Stimulated activated naive CD8-positive, alpha-beta T cell treated with anti-CD3 and anti-CD28 coated beads, Interleukin-15, Interleukin-2, amounts not matched to agents 100 ng/mL and 50 ng/mL, for 24 hours (primary cell): Measurements from ENCODE around the gene GLB1L.

Experiments used
- H3K27ac Mint-ChIP-seq: one replicate; pipeline ENCODE4 v1.8.0; 2021; ENCODE audit warnings: mild to moderate bottlenecking, mixed read lengths
- H3K27me3 Mint-ChIP-seq: one replicate; pipeline ENCODE4 v1.8.0; 2021; ENCODE audit warnings: mixed read lengths
- H3K36me3 Mint-ChIP-seq: one replicate; pipeline ENCODE4 v1.8.0; 2021; ENCODE audit warnings: low read depth, mixed read lengths
- H3K4me1 Mint-ChIP-seq: one replicate; pipeline ENCODE4 v1.8.0; 2021; ENCODE audit warnings: low read depth, mixed read lengths
- H3K4me3 Mint-ChIP-seq: one replicate; pipeline ENCODE4 v1.8.0; 2021; ENCODE audit warnings: mild to moderate bottlenecking, mixed read lengths
- H3K9me3 Mint-ChIP-seq: one replicate; pipeline ENCODE4 v1.8.0; 2021; ENCODE audit warnings: mixed read lengths

The GLB1L gene

GRCh38 chr2:219285894-219286425, 40.7 kb upstream of the GLB1L start:
- H3K27ac Mint-ChIP-seq = no peak overlapping the region
- no peak overlapping the region for H3K4me3 Mint-ChIP-seq
- H3K27me3 Mint-ChIP-seq = no peaks in the 10 kb centered on the region
- peaks cover 15% of the 10 kb centered on the region for H3K4me1 Mint-ChIP-seq
- H3K9me3 Mint-ChIP-seq = no peaks in the 10 kb centered on the region
- peaks cover 25% of the 10 kb centered on the region for H3K36me3 Mint-ChIP-seq

DNA sequence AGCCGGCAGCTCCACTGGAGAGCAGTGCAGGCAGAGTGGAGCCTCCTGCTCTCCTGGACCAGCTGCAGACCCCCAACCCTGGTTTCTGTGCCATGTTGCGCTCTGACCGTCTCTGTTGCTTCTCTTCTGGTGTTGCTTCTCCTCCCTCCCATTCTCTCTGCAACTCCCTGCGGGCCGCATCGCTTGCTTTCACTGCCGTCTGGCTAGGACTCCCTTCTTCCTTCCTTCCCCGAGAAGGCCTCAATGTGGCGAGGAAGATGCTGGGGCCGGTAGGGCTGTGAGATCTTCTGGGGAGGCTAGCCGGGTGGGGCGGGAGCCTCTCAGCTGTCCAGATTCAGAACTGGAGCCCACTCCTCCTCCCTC, 40.1 kb upstream of the GLB1L start:
- Mint-ChIP-seq H3K4me1 (peaks cover 21% of the 10 kb centered on the region), H3K36me3 (peaks cover 27% of the 10 kb centered on the region), H3K27ac (no peak overlapping the region), H3K27me3 (no peaks in the 10 kb centered on the region), H3K4me3 (no peak overlapping the region), H3K9me3 (no peaks in the 10 kb centered on the region)

DNA sequence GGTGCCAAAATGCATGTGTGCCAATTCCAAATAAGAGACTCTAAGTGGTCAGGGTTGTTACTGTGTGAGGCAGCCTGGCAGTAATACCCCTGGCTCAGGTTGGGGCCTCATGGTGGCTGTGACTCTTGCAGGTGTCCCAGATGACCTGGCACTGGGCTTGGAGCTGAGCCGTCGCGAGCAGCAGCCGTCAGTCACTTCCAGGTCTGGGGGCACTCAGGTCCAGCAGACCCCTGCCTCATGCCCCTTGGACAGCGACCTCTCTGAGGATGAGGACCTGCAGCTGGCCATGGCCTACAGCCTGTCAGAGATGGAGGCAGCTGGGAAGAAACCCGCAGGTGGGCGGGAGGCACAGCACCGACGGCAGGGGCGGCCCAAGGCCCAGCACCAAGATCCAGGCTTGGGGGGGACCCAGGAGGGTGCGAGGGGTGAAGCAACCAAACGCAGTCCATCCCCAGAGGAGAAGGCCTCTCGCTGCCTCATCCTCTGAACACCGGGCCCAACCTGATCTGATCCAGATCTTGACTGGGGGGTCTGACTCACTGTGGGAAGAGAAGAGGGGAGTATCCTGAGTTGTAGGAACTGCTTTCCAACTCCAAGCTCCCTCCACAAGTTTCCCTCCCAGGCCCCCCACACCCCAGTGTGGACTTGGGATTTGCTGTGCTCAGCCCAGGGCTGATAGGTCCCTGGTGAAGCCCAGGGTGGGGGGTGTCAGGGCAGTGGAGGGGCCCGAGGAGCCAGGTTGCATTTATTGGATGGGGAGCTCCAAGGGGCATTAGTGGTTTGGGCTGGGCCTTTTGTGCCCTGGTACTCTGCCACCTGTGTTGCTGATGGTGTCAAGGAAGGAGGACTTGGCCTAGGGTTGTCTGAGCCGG, 39.5 kb upstream of the GLB1L start:
- Mint-ChIP-seq H3K9me3 (no peaks in the 10 kb centered on the region), H3K4me3 (no peak overlapping the region), H3K27ac (no peak overlapping the region), H3K4me1 (peaks cover 28% of the 10 kb centered on the region), H3K27me3 (no peaks in the 10 kb centered on the region), H3K36me3 (peaks cover 27% of the 10 kb centered on the region)

- no peaks in the 10 kb centered on the region for H3K9me3 Mint-ChIP-seq
- H3K27ac Mint-ChIP-seq = peak overlapping the region; percentile 6
- H3K4me3 Mint-ChIP-seq = no peak overlapping the region
- H3K27me3 Mint-ChIP-seq = no peaks in the 10 kb centered on the region
- H3K4me1 Mint-ChIP-seq = peaks cover 39% of the 10 kb centered on the region
- peaks cover 27% of the 10 kb centered on the region for H3K36me3 Mint-ChIP-seq
Measured at GRCh38 chr2:219282943-219283581, 37.8 kb upstream of the GLB1L start.

GRCh38 chr2:219282375-219282774, 37.1 kb upstream of the GLB1L start:
- no peak overlapping the region for H3K4me3 Mint-ChIP-seq
- no peaks in the 10 kb centered on the region for H3K27me3 Mint-ChIP-seq
- H3K4me1 Mint-ChIP-seq = peaks cover 46% of the 10 kb centered on the region
- no peaks in the 10 kb centered on the region for H3K9me3 Mint-ChIP-seq
- peaks cover 27% of the 10 kb centered on the region for H3K36me3 Mint-ChIP-seq
- H3K27ac Mint-ChIP-seq = peak overlapping the region; percentile 6

- peaks cover 27% of the 10 kb centered on the region for H3K36me3 Mint-ChIP-seq
- H3K27ac Mint-ChIP-seq = peak overlapping the region; percentile 31
- H3K4me1 Mint-ChIP-seq = peaks cover 50% of the 10 kb centered on the region
- H3K27me3 Mint-ChIP-seq = no peaks in the 10 kb centered on the region
- no peaks in the 10 kb centered on the region for H3K9me3 Mint-ChIP-seq
- H3K4me3 Mint-ChIP-seq = no peak overlapping the region
Measured at GRCh38 chr2:219281588-219281987, 36.3 kb upstream of the GLB1L start.

- Mint-ChIP-seq H3K4me3 (peak overlapping the region; percentile 92), H3K36me3 (peaks cover 24% of the 10 kb centered on the region), H3K27ac (peak overlapping the region; percentile 93), H3K27me3 (no peaks in the 10 kb centered on the region), H3K9me3 (no peaks in the 10 kb centered on the region), H3K4me1 (peaks cover 50% of the 10 kb centered on the region)
Measured at GRCh38 chr2:219280651-219281050, 35.4 kb upstream of the GLB1L start.

DNA sequence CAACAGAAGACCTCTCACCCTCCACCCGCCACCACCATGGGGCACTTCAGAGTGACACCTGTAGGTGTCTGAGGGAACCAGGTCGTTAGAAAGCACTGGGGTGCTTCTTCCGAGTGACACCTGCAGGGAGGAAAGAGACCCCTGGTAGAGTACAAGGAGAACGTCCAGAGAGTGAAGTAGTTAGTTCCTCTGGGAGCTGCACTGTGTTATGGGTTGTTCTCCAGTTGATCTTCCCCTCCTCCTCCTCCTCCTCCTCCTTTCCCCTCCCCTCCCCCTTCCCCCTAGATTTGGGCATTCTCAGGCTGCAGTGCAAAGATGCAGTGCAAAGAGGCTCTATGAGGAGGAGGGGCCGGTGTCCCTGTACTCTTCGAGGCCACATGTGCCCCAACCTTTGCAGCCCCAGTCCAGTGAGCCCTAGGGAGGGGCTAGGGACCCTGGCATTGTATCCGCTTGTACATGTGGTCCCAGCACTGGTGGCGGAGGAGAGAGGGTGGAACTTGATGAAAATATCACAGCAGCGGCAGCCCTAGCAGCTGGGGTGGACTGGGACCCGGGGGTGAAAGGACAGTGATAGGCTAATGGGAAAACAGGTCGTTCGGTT, 34.8 kb upstream of the GLB1L start:
- Mint-ChIP-seq H3K4me3 (peak overlapping the region; percentile 92), H3K36me3 (peaks cover 24% of the 10 kb centered on the region), H3K27ac (peak overlapping the region; percentile 93), H3K27me3 (no peaks in the 10 kb centered on the region), H3K4me1 (peaks cover 50% of the 10 kb centered on the region), H3K9me3 (no peaks in the 10 kb centered on the region)

DNA sequence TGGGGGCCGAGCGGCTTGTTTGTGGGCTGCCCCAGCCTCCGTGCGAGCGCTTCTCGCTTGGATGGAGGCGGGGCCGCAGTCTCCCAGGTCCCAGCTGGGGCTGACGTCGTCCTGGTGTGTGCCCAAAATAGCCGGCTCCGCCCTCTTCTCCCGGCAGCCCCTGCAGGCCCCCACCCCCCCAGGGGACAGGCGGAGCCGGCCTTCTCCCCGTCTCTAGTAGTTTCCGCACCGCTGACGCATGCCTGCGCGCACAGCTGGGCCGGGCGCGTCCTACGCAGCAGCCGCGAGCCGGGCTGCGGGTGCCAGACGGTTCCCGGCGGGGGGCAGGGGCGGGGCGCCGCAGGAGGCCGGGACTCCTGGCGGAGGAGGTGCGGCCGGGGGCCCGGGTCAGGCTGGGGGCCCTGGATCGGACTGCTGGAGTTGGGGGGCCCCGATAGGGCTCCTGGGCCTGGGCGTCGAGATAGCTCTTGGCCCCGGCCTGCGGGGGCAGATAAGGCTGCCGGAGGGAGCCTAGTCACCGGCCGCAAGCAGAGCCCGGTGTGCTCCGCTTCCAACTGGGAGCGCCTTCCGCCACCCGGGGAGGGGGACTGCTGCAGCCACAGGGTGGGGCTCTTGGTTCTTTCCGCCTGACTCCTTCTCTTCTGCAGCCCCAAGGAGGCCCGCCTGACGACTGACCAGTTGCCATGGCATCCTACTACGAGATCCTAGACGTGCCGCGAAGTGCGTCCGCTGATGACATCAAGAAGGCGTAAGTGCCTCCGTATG, 34.1 kb upstream of the GLB1L start, which contains the start of gene DNAJB2:
Gene DNAJB2 (plus strand): TSS at position 216 of the 765 bp plus-strand sequence. CDS start 468 bp downstream, at position 684.
- no peaks in the 10 kb centered on the region for H3K9me3 Mint-ChIP-seq
- peaks cover 24% of the 10 kb centered on the region for H3K36me3 Mint-ChIP-seq
- H3K4me1 Mint-ChIP-seq = peaks cover 50% of the 10 kb centered on the region
- peak within 1 kb of the TSS; percentile 93 for H3K27ac Mint-ChIP-seq
- peak within 1 kb of the TSS; percentile 92 for H3K4me3 Mint-ChIP-seq
- H3K27me3 Mint-ChIP-seq = no peaks in the 10 kb centered on the region

DNA sequence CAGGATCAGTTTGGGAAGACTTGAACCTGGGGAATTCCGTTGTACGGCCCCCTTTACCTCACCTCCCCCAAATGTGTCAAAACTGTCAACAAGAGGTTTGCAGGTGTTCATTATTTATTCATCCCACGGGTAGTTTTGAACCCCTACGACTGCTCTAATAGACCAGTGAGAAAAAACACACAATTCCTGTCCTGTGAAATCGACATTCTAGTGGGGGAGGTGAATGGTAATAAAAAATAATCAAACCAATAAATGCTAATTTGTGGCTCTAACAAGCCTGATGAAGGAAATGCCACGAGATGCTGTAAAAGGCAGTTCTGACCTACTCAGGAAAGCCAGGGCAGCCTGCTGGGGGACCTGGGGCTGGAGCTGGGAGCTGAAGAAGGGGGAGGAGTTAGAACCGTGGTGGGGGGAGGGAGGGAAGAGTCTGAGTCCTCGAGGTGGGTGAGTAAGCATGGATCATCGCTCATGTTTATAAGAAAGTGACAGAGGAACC, 33.5 kb upstream of the GLB1L start:
- Mint-ChIP-seq H3K27me3 (no peaks in the 10 kb centered on the region), H3K36me3 (peaks cover 21% of the 10 kb centered on the region), H3K4me1 (peaks cover 52% of the 10 kb centered on the region), H3K4me3 (peak overlapping the region; percentile 92), H3K9me3 (no peaks in the 10 kb centered on the region), H3K27ac (peak overlapping the region; percentile 91)

DNA sequence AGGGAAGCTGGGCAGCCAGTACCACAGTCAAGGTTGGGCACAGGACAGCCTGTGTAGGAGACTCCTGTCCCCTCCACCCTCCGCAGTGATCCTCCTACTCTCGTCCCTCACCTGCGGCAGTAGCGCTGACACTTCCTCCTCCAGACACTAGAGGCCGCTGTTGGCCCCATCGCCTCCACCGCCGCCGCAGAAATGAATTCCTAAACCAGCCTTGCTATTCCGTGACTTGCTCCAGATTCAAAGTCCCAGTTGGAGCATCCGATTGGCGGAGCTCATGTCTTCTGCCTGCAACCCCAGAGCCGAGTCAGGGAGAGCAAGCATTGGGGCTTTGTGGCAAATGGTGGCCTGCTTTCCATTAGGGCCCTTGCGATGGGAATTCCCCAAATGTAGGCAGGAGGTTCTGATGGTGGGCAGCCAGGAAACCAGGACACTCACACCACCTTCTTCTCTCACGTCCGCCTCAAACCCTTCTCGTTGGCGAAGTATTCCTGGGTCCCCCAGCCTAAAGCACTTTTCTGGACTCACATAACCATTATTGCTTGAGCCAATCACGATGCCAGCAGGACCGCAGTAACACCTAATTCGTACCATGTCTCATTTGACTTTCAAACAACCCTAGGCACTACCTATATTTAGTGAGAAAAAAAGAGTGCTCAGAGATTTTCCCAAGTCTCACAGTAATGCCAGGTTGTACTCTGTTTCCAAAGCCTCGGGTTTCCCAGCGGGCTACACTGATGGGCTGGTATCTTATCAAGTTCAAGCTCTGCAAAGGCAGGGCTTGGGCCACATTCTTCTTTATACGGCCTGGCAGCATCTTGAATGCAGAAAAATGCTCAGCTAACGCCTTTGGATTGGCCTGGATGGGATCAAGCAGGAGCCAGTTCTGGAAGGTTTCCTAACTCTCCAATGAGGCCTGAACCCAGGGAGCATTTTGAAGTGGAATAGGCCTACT, 32.7 kb upstream of the GLB1L start:
- H3K36me3 Mint-ChIP-seq = peaks cover 16% of the 10 kb centered on the region

GRCh38 chr2:219274361-219274921, 29.2 kb upstream of the GLB1L start:
- no peak overlapping the region for H3K27ac Mint-ChIP-seq
- no peaks in the 10 kb centered on the region for H3K27me3 Mint-ChIP-seq
- no peaks in the 10 kb centered on the region for H3K9me3 Mint-ChIP-seq
- H3K36me3 Mint-ChIP-seq = no peaks in the 10 kb centered on the region
- peaks cover 37% of the 10 kb centered on the region for H3K4me1 Mint-ChIP-seq
- H3K4me3 Mint-ChIP-seq = no peak overlapping the region

More for the DNA sequence above, 32.7 kb upstream of the GLB1L start:
- no peaks in the 10 kb centered on the region for H3K9me3 Mint-ChIP-seq
- H3K4me1 Mint-ChIP-seq = peaks cover 58% of the 10 kb centered on the region
- peak overlapping the region; percentile 92 for H3K4me3 Mint-ChIP-seq
- no peaks in the 10 kb centered on the region for H3K27me3 Mint-ChIP-seq
- H3K27ac Mint-ChIP-seq = peak overlapping the region; percentile 91

DNA sequence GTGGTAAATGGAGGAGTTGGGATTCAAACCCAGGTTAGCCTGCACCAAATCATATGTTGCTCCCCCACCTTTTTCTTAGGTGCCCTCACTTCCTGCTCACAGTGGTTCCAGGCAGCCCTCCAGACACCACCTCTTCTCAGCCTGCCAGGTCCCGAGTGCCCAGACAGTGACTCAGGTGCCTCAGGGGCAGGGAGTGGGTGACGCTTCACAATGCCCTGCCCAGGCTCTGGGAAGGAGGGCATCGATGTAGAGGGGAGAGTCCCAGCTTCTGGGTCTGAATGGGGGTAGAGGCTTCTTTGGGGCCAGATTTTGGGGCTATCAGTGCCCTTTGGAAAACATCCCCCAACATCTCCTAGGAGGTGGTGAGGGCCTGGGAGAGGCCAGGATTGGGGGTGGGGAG, 28.7 kb upstream of the GLB1L start:
- Mint-ChIP-seq H3K4me3 (no peak overlapping the region), H3K27me3 (no peaks in the 10 kb centered on the region), H3K9me3 (no peaks in the 10 kb centered on the region), H3K27ac (no peak overlapping the region), H3K36me3 (no peaks in the 10 kb centered on the region), H3K4me1 (peaks cover 35% of the 10 kb centered on the region)
